HepG2 (cell line): ENCODE data around the gene ATG4B. TPM values are rescaled to one million over a fixed set of nuclear protein-coding genes. Genes with fewer than 3 reads are reported as not detected.

ENCODE experiments used
- E2F5 ChIP-seq: sonication (generic); formaldehyde crosslinking; conservative IDR thresholded peaks from 2 replicates; pipeline ENCODE4 v1.4.0; 2020; ENCODE audit warnings: missing genetic modification reagents
- HNRNPL ChIP-seq: fragments of 200-400 bp; formaldehyde crosslinking; IDR thresholded peaks from 2 replicates; pipeline ENCODE4 v1.6.1; 2017; ENCODE audit warnings: mild to moderate bottlenecking, low read depth, low read length
- MTERF4 ChIP-seq: sonication (generic); formaldehyde crosslinking; IDR thresholded peaks from 2 replicates; pipeline ENCODE4 v1.8.0; 2023; ENCODE audit warnings: mild to moderate bottlenecking, missing genetic modification reagents
- RARG ChIP-seq: sonication (generic); formaldehyde crosslinking; IDR thresholded peaks from 2 replicates; pipeline ENCODE4 v1.4.0; 2020; ENCODE audit warnings: low read depth, mild to moderate bottlenecking, missing genetic modification reagents
- RXRA ChIP-seq: sonication (generic); formaldehyde crosslinking; IDR thresholded peaks from 2 replicates; pipeline ENCODE4 v1.5.1; 2020; ENCODE audit warnings: missing genetic modification reagents
- XRCC5 ChIP-seq: fragments of 200-400 bp; formaldehyde crosslinking; optimal IDR thresholded peaks from 2 replicates; pipeline ENCODE3; 2017; ENCODE audit warnings: mild to moderate bottlenecking, low read length
- ZNF274 ChIP-seq: sonication (generic); formaldehyde crosslinking; IDR thresholded peaks from 2 replicates; pipeline ENCODE4 v1.5.1; 2020; ENCODE audit warnings: mild to moderate bottlenecking, missing genetic modification reagents
- ZNF383 ChIP-seq: sonication (generic); formaldehyde crosslinking; IDR thresholded peaks from 2 replicates; pipeline ENCODE4 v1.4.0; 2020; ENCODE audit warnings: missing genetic modification reagents, mild to moderate bottlenecking, borderline replicate concordance
- ZNF44 ChIP-seq: sonication (generic); formaldehyde crosslinking; IDR thresholded peaks from 2 replicates; pipeline ENCODE4 v1.5.1; 2020; ENCODE audit warnings: mild to moderate bottlenecking, missing genetic modification reagents
- ZNF547 ChIP-seq: sonication (generic); formaldehyde crosslinking; IDR thresholded peaks from 2 replicates; pipeline ENCODE4 v1.5.1; 2020; ENCODE audit warnings: mild to moderate bottlenecking, missing genetic modification reagents
- ZNF609 ChIP-seq: sonication (generic); formaldehyde crosslinking; IDR thresholded peaks from 2 replicates; pipeline ENCODE4 v1.4.0; 2020; ENCODE audit warnings: mild to moderate bottlenecking, missing genetic modification reagents, borderline replicate concordance
- ZNF737 ChIP-seq: sonication (generic); formaldehyde crosslinking; IDR thresholded peaks from 2 replicates; pipeline ENCODE4 v1.5.0; 2020; ENCODE audit warnings: missing genetic modification reagents, mild to moderate bottlenecking, borderline replicate concordance
- polyA plus RNA-seq, 8 experiments: library from polyadenylated mRNA; depleted of rRNA in 3 of 8; stranded (reverse) in 7 of 8; unstranded in 1 of 8; fragments of >200 nt; fragmentation: Illumina TruSeq in 4 of 8; extraction: Trizol in 4 of 8; gene quantifications; 2 replicates each; pipeline versions ENCODE4 v1.2.1 to v1.2.3, GENCODE V29; 2011 to 2016; ENCODE audit warnings: low read depth in 4 of 8, missing spikeins in 1 of 8, mixed read lengths in 1 of 8; ENCODE audit not compliant: insufficient read depth in 1 of 8
- total RNA-seq, 5 experiments: library from RNA; depleted of rRNA; stranded (reverse); fragments of >200 nt; fragmentation: Illumina TruSeq; extraction: Trizol; gene quantifications; 2 replicates each; pipeline ENCODE4 v1.2.3, GENCODE V29; 2016; ENCODE audit warnings: low read depth in 1 of 5
- TF ChIP-seq, protein P1 (sequence below): sonication (generic); formaldehyde crosslinking; conservative IDR thresholded peaks from 2 replicates; pipeline ENCODE4 v1.4.0; 2020; ENCODE audit warnings: mild to moderate bottlenecking, missing genetic modification reagents, moderate library complexity
- TF ChIP-seq, protein P2 (sequence below): fragments of 450-650 bp; IDR thresholded peaks from 2 replicates; pipeline ENCODE4 v1.6.1; 2016

ATG4B gene
- total and polyA plus RNA-seq, 2 of the 13 experiments (the other 11 are each of a cell fraction or from before 2014, with no cell fraction given) = 95.5 to 239 TPM

GRCh38 chr2:241703032-241703604 lies 65.6 kb downstream of the ATG4B start (continued):
- TF ChIP-seq HNRNPL (0 out of 2 replicates have a peak, but pooled peaks have one; percentile 54), XRCC5 (no peak), ZNF609 (CRISPR knock-in tag) (peak; percentile 10; the same call in 1 of the 2 replicates), ZNF44 (CRISPR knock-in tag) (0 out of 2 replicates have a peak, but pooled peaks have one; percentile 88), ZNF383 (CRISPR knock-in tag) (no peak), RXRA (CRISPR knock-in tag) (no peak), ZNF274 (peak; percentile 70; the same call in 1 of the 2 replicates), ZNF547 (CRISPR knock-in tag) (peak; percentile 75; the same call in 1 of the 2 replicates), E2F5 (no peak), ZNF737 (CRISPR knock-in tag) (no peak), MTERF4 (CRISPR knock-in tag) (no peak), RARG (CRISPR knock-in tag) (no peak)
- TF ChIP-seq, protein P1, sequence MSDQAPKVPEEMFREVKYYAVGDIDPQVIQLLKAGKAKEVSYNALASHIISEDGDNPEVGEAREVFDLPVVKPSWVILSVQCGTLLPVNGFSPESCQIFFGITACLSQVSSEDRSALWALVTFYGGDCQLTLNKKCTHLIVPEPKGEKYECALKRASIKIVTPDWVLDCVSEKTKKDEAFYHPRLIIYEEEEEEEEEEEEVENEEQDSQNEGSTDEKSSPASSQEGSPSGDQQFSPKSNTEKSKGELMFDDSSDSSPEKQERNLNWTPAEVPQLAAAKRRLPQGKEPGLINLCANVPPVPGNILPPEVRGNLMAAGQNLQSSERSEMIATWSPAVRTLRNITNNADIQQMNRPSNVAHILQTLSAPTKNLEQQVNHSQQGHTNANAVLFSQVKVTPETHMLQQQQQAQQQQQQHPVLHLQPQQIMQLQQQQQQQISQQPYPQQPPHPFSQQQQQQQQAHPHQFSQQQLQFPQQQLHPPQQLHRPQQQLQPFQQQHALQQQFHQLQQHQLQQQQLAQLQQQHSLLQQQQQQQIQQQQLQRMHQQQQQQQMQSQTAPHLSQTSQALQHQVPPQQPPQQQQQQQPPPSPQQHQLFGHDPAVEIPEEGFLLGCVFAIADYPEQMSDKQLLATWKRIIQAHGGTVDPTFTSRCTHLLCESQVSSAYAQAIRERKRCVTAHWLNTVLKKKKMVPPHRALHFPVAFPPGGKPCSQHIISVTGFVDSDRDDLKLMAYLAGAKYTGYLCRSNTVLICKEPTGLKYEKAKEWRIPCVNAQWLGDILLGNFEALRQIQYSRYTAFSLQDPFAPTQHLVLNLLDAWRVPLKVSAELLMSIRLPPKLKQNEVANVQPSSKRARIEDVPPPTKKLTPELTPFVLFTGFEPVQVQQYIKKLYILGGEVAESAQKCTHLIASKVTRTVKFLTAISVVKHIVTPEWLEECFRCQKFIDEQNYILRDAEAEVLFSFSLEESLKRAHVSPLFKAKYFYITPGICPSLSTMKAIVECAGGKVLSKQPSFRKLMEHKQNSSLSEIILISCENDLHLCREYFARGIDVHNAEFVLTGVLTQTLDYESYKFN (CRISPR knock-in tag) = no peak
- TF ChIP-seq, protein P2, sequence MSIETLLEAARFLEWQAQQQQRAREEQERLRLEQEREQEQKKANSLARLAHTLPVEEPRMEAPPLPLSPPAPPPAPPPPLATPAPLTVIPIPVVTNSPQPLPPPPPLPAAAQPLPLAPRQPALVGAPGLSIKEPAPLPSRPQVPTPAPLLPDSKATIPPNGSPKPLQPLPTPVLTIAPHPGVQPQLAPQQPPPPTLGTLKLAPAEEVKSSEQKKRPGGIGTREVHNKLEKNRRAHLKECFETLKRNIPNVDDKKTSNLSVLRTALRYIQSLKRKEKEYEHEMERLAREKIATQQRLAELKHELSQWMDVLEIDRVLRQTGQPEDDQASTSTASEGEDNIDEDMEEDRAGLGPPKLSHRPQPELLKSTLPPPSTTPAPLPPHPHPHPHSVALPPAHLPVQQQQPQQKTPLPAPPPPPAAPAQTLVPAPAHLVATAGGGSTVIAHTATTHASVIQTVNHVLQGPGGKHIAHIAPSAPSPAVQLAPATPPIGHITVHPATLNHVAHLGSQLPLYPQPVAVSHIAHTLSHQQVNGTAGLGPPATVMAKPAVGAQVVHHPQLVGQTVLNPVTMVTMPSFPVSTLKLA = no peak
